C4-2B (cell line): ENCODE data around the gene ZNF281.

Experiments
- H3K27ac ChIP-seq: fragments of 450-650 bp; 2 replicates; pipeline ENCODE4 v1.5.1; 2017
- ZFX ChIP-seq: fragments of 450-650 bp; IDR thresholded peaks from 2 replicates; pipeline ENCODE4 v1.6.1; 2017
- TF ChIP-seq, protein P1 (sequence below): fragments of 450-650 bp; conservative IDR thresholded peaks from 2 replicates; pipeline ENCODE4 v1.5.1; 2017; ENCODE audit warnings: mild to moderate bottlenecking

ZNF281 gene, protein sequence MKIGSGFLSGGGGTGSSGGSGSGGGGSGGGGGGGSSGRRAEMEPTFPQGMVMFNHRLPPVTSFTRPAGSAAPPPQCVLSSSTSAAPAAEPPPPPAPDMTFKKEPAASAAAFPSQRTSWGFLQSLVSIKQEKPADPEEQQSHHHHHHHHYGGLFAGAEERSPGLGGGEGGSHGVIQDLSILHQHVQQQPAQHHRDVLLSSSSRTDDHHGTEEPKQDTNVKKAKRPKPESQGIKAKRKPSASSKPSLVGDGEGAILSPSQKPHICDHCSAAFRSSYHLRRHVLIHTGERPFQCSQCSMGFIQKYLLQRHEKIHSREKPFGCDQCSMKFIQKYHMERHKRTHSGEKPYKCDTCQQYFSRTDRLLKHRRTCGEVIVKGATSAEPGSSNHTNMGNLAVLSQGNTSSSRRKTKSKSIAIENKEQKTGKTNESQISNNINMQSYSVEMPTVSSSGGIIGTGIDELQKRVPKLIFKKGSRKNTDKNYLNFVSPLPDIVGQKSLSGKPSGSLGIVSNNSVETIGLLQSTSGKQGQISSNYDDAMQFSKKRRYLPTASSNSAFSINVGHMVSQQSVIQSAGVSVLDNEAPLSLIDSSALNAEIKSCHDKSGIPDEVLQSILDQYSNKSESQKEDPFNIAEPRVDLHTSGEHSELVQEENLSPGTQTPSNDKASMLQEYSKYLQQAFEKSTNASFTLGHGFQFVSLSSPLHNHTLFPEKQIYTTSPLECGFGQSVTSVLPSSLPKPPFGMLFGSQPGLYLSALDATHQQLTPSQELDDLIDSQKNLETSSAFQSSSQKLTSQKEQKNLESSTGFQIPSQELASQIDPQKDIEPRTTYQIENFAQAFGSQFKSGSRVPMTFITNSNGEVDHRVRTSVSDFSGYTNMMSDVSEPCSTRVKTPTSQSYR

DNA sequence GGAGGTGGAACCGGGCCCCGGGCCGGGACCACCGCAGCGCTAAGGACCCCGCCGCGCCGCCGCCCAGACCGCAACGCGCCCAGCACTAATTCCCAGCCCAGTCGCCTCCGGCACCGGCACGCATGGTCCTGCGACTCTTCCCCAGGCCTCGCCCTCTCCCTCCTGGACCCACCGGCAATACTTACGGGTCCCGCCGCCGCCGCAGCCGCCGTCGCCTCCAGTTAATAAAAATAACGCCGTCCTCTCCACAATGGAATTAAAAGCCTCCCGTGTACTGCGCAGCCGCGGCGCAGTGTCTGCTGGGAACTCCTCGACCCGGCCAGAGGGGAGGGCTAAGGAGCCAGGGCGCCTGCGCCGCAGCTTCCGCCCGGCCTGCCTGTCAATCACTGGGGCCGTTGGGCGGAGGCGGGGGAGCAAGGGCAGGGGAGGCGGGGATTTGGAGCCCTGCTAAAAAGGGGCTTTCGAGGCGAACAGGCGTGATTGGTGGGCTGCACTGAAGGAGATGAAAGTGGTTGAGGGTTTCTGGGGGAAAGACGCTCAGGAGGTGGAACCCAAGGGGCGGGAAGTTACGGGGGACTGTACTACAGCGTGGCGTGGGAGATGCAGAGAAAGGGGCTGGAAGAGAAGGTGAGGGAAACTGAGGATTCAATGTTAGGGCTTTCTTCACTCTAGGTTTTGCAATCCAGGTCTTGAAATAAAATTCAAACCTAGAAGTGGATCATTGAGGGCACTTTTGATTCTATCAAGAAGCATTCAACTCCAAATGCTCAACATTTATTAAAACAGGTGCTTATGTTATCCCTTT, at the start of gene ZNF281:
Gene ZNF281 (minus strand): TSS at position 276 of the 805 bp plus-strand sequence. CDS start 331 bp downstream, outside the sequence.
- H3K27ac ChIP-seq, result peak within 1 kb of the TSS; percentile 83
- TF ChIP-seq, protein P1, sequence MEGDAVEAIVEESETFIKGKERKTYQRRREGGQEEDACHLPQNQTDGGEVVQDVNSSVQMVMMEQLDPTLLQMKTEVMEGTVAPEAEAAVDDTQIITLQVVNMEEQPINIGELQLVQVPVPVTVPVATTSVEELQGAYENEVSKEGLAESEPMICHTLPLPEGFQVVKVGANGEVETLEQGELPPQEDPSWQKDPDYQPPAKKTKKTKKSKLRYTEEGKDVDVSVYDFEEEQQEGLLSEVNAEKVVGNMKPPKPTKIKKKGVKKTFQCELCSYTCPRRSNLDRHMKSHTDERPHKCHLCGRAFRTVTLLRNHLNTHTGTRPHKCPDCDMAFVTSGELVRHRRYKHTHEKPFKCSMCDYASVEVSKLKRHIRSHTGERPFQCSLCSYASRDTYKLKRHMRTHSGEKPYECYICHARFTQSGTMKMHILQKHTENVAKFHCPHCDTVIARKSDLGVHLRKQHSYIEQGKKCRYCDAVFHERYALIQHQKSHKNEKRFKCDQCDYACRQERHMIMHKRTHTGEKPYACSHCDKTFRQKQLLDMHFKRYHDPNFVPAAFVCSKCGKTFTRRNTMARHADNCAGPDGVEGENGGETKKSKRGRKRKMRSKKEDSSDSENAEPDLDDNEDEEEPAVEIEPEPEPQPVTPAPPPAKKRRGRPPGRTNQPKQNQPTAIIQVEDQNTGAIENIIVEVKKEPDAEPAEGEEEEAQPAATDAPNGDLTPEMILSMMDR, result no peak
- TF ChIP-seq ZFX, result no peak

DNA sequence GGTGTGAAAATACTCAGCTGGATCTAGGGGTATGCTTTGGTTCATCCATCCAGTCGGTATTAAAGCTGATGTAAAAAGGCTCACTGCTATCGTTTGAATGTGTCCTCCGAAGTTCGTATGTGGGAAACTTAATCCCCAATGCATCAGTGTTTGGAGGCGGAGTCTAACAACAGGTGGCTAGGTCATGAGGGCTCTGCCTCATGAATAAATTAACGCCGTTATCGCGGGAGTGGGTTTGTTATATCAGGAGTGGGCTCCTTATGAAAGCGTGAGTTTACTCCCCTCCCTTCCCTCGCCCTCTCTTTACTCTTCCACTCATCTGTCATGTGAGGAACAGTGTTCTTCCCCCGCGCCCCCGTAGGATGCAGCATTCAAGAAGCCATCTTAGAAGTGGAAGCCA, 48.9 kb upstream of the ZNF281 start:
- TF ChIP-seq, protein P1, result no peak
- no peak for TF ChIP-seq ZFX
- H3K27ac ChIP-seq, result no peak overlapping the region

DNA sequence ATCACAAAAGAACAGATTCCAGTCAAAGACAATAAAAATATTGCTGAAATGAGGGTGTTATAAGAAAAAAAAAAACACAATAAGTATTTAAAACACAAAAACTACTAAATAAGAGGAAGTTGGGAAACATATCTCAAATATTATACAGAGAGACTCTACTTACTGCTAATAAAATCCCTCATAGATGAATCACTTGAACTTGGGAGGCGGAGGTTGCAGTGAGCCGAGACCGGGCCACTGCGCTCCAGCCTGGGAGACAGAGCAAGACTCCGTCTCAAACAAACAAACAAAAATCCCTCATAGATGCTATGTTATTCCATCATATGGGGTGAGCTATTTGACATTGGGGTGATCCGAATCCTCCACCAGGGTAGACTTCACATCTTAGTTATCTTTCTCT, 48.0 kb upstream of the ZNF281 start:
- no peak overlapping the region for H3K27ac ChIP-seq
- TF ChIP-seq, protein P1, result no peak
- TF ChIP-seq ZFX, result no peak

DNA sequence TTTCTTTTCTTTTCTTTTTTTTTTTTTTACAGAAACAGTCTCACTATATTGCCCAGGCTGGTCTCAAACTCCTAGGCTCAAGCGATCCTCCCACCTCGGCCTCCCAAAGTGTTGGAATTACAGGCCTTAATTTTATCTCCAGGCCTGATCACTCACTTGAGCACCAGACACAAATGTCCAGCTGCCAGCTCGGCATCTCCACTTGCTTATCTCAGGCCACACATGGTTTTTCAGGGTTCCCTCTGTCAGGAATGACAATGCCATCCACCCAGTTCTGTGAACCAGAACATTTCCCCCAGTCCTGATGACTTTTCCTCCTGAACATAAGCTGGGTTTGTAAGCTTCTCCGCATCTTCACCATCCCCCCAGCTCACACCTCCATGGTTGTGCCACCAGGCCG, 44.6 kb upstream of the ZNF281 start:
- no peak for TF ChIP-seq ZFX
- TF ChIP-seq, protein P1, result no peak
- H3K27ac ChIP-seq, result no peak overlapping the region

DNA sequence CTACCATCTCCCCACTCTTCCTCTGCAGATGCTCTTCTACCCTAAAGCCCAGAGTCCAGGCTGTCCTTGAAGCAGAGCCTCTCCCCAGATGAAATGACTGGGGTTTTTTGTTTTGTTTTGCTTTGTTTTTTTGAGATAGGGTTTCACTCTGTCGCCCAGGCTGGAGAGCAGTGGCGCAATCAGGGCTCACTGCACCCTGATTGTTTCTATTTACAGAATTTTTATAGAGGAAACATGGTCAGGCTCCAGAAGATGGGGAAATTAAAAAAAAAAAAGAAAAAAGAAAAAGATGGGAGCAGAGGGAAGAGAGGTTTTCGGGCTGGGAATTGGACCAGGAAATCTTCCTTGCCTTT, 43.7 kb upstream of the ZNF281 start:
- no peak for TF ChIP-seq ZFX
- TF ChIP-seq, protein P1, result no peak
- H3K27ac ChIP-seq, result no peak overlapping the region

DNA sequence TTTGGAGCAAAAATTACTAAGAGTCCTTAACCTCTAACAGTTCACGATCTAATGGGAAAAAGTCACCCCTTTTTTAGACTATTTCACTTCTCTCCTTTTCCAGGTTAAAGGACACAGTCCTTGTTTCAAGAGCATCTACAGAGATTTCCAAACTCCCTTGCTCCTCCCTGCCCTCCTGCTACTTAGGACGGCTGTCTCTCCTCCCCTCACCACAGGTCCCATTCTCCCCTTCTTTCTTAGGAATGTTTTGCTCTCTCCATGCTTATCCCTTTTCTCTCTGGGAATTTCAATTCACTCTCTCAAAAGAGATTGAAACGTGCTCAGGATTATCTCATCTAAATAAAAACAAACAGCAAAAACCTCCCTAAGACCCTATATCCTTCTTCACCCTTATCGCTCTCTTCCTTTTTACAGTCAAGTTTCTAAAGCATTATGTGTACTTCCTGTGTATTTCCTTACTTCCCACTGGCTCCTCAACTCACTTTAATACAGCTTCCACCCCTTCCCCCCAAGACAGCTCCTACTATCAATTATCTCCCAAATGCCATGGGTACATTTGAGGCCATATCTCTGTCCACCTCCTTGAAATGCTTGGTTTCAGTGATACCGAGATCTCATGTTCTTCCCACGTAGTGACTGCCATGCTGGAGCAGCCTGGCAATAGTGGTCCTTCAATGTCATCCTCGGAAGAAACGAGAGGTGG, 43.2 kb upstream of the ZNF281 start:
- TF ChIP-seq ZFX, result no peak
- TF ChIP-seq, protein P1, result no peak
- H3K27ac ChIP-seq, result no peak overlapping the region
